ENCODE measurements around the gene PXDN.
"Not testable (repeated sequence)": the region's sequence is repeated elsewhere in the genome, so short reads cannot be mapped to it uniquely, and the experiment has no call there.

Gene PXDN

GRCh38 chr2:1701556-1702185, 42.6 kb downstream of the PXDN start:
- H3K9me3 ChIP-seq (replicated peaks in 1 of 11) = peaks cover 6 to 17% (median 13%) of the 10 kb centered on the region in 11 experiments; a peak in 15 of 22 replicates
- H4K20me1 ChIP-seq = peaks cover 63 to 96% (median 93%) of the 10 kb centered on the region in 11 experiments
- no peaks in the 10 kb centered on the region; a peak in 1 of 22 replicates for H3K27me3 ChIP-seq
- no peak for TF ChIP-seq Cebpa-rat (IDR thresholded peaks at IDR 0.05)
- H3K4me2 ChIP-seq = peak overlapping the region; percentile 17 to 83 (median 77); a peak in 20 of 22 replicates
- peak overlapping the region in 1 of 10 experiments; percentile 28; a peak in 2 of 20 replicates for H3K4me3 ChIP-seq
- H3K27ac ChIP-seq = peak overlapping the region in 5 of 11 experiments; percentile 1 to 34 (median 27); a peak in 5 of 22 replicates
- peak overlapping the region in 5 of 11 experiments; percentile 2 to 37 (median 30); a peak in 4 of 22 replicates for H3K9ac ChIP-seq
- peaks cover 8 to 35% (median 20%) of the 10 kb centered on the region in 11 experiments; a peak in 21 of 22 replicates for H3K36me3 ChIP-seq
- H3K4me1 ChIP-seq = peaks cover 32 to 95% (median 74%) of the 10 kb centered on the region in 10 experiments

- peaks cover 12 to 41% (median 23%) of the 10 kb centered on the region in 11 experiments; a peak in 21 of 22 replicates for H3K36me3 ChIP-seq
- H3K4me2 ChIP-seq = peak overlapping the region; percentile 17 to 83 (median 77); a peak in 20 of 22 replicates
- H3K4me3 ChIP-seq = peak overlapping the region in 1 of 10 experiments; percentile 28; a peak in 1 of 20 replicates
- H3K27ac ChIP-seq = peak overlapping the region in 4 of 11 experiments; percentile 27 to 48 (median 33); a peak in 6 of 22 replicates
- 0 out of 22 replicates have a peak, but pooled peaks of 1 of the 11 experiments have one; percentile 36 for TF ChIP-seq Cebpa-rat (IDR thresholded peaks at IDR 0.05)
- H4K20me1 ChIP-seq = peaks cover 68 to 96% (median 93%) of the 10 kb centered on the region in 11 experiments
- peak overlapping the region in 5 of 11 experiments; percentile 2 to 37 (median 30); a peak in 4 of 22 replicates for H3K9ac ChIP-seq
- H3K27me3 ChIP-seq = no peaks in the 10 kb centered on the region
- H3K4me1 ChIP-seq = peaks cover 29 to 95% (median 71%) of the 10 kb centered on the region in 10 experiments
- peaks cover 9 to 20% (median 17%) of the 10 kb centered on the region in 11 experiments; a peak in 15 of 22 replicates for H3K9me3 ChIP-seq (replicated peaks in 1 of 11)
These were observed 43.3 kb downstream of the PXDN start for GRCh38 chr2:1701020-1701419.

GRCh38 chr2:1700427-1700826, 43.9 kb downstream of the PXDN start:
- H3K9me3 ChIP-seq (replicated peaks in 1 of 11) = peaks cover 9 to 20% (median 17%) of the 10 kb centered on the region in 11 experiments; a peak in 15 of 22 replicates
- H3K4me1 ChIP-seq = peaks cover 23 to 93% (median 66%) of the 10 kb centered on the region in 10 experiments
- H3K4me2 ChIP-seq = peak overlapping the region in 8 of 11 experiments; percentile 67 to 83 (median 78); a peak in 14 of 22 replicates
- H3K9ac ChIP-seq, H3K27me3 ChIP-seq, H3K4me3 ChIP-seq: not testable (repeated sequence)
- peaks cover 12 to 41% (median 23%) of the 10 kb centered on the region in 11 experiments; a peak in 21 of 22 replicates for H3K36me3 ChIP-seq
- peak overlapping the region in 4 of 11 experiments; percentile 27 to 48 (median 33); a peak in 5 of 22 replicates for H3K27ac ChIP-seq
- H4K20me1 ChIP-seq = peaks cover 66 to 94% (median 91%) of the 10 kb centered on the region in 11 experiments; a peak in 21 of 22 replicates

- Histone ChIP-seq H3K9ac (no peak overlapping the region), H3K27ac (no peak overlapping the region), H3K4me2 (no peak overlapping the region; a peak in 2 of 22 replicates), H3K4me1 (peaks cover 11 to 93% (median 59%) of the 10 kb centered on the region in 10 experiments; a peak in 18 of 20 replicates), H3K27me3 (no peaks in the 10 kb centered on the region), H4K20me1 (peaks cover 74 to 98% (median 96%) of the 10 kb centered on the region in 11 experiments; a peak in 21 of 22 replicates), H3K9me3 (replicated peaks in 1 of 11) (peaks cover 9 to 20% (median 17%) of the 10 kb centered on the region in 11 experiments; a peak in 15 of 22 replicates), H3K4me3 (no peak overlapping the region), H3K36me3 (peaks cover 12 to 55% (median 31%) of the 10 kb centered on the region in 11 experiments; a peak in 21 of 22 replicates)
- TF ChIP-seq Cebpa-rat (IDR thresholded peaks at IDR 0.05) = no peak
These were observed 45.9 kb downstream of the PXDN start for GRCh38 chr2:1698188-1698945.

GRCh38 chr2:1697601-1698000, 46.7 kb downstream of the PXDN start:
- Histone ChIP-seq H4K20me1 (peaks cover 77 to 98% (median 96%) of the 10 kb centered on the region in 11 experiments; a peak in 21 of 22 replicates), H3K27me3 (no peaks in the 10 kb centered on the region), H3K4me3 (no peak overlapping the region), H3K4me1 (peaks cover 11 to 86% (median 52%) of the 10 kb centered on the region in 10 experiments; a peak in 18 of 20 replicates), H3K4me2 (peak overlapping the region in 1 of 11 experiments; percentile 18; a peak in 4 of 22 replicates), H3K9ac (no peak overlapping the region), H3K36me3 (peaks cover 15 to 62% (median 39%) of the 10 kb centered on the region in 11 experiments), H3K9me3 (replicated peaks in 1 of 11) (peaks cover 9 to 20% (median 17%) of the 10 kb centered on the region in 11 experiments; a peak in 15 of 22 replicates), H3K27ac (no peak overlapping the region)
- TF ChIP-seq Cebpa-rat (IDR thresholded peaks at IDR 0.05) = no peak

- peaks cover 3 to 74% (median 41%) of the 10 kb centered on the region in 10 experiments; a peak in 17 of 20 replicates for H3K4me1 ChIP-seq
- H3K4me3 ChIP-seq = no peak overlapping the region
- no peaks in the 10 kb centered on the region for H3K27me3 ChIP-seq
- no peak overlapping the region for H3K9ac ChIP-seq
- peaks cover 65 to 98% (median 94%) of the 10 kb centered on the region in 11 experiments; a peak in 21 of 22 replicates for H4K20me1 ChIP-seq
- no peak overlapping the region for H3K27ac ChIP-seq
- peaks cover 9 to 20% (median 17%) of the 10 kb centered on the region in 11 experiments; a peak in 15 of 22 replicates for H3K9me3 ChIP-seq (replicated peaks in 1 of 11)
- peaks cover 25 to 73% (median 50%) of the 10 kb centered on the region in 11 experiments for H3K36me3 ChIP-seq
- TF ChIP-seq Cebpa-rat (IDR thresholded peaks at IDR 0.05) = no peak
- peak overlapping the region in 1 of 11 experiments; percentile 0; a peak in 2 of 22 replicates for H3K4me2 ChIP-seq
These were observed 47.8 kb downstream of the PXDN start for GRCh38 chr2:1696472-1696871.

- no peak for TF ChIP-seq Cebpa-rat (IDR thresholded peaks at IDR 0.05)
- H3K9ac ChIP-seq = peak overlapping the region in 3 of 11 experiments; percentile 3 to 32 (median 9); a peak in 1 of 22 replicates
These were observed 49.7 kb downstream of the PXDN start for GRCh38 chr2:1694371-1695271.

More at GRCh38 chr2:1694371-1695271, 49.7 kb downstream of the PXDN start:
- Histone ChIP-seq H4K20me1 (peaks cover 54 to 98% (median 83%) of the 10 kb centered on the region in 11 experiments; a peak in 21 of 22 replicates), H3K4me3 (no peak overlapping the region), H3K9me3 (replicated peaks in 1 of 11) (peaks cover 9 to 20% (median 17%) of the 10 kb centered on the region in 11 experiments; a peak in 15 of 22 replicates), H3K4me2 (peak overlapping the region in 4 of 11 experiments; percentile 12 to 21 (median 19); a peak in 3 of 22 replicates), H3K27ac (peak overlapping the region in 1 of 11 experiments; percentile 35; a peak in 1 of 22 replicates), H3K27me3 (no peaks in the 10 kb centered on the region), H3K36me3 (peaks cover 43 to 82% (median 69%) of the 10 kb centered on the region in 11 experiments), H3K4me1 (peaks cover 0 to 56% (median 29%) of the 10 kb centered on the region in 10 experiments; a peak in 15 of 20 replicates)

Data from BLaER1 treated with 17β-estradiol and CSF1 and Interleukin-3, amounts not matched to agents 10 nM and 100 nM (cell line).